PFSK-1 (cell line): ENCODE data around the gene KLF7.

ENCODE experiments used
- POLR2AphosphoS5 ChIP-seq: IDR thresholded peaks from 2 replicates; pipeline ENCODE4 v1.6.1; 2012; ENCODE audit warnings: low read depth, mild to moderate bottlenecking, control low read depth, low read length, moderate library complexity
- REST ChIP-seq, 2 experiments: IDR thresholded peaks; 2 replicates each; pipeline versions ENCODE4 v1.6.1 to v1.8.0; 2011 to 2012; ENCODE audit warnings: low read depth in 2 of 2, low read length in 2 of 2, control low read depth in 1 of 2, inconsistent platforms in 1 of 2, mild to moderate bottlenecking in 1 of 2, moderate library complexity in 1 of 2; ENCODE audit not compliant: insufficient read depth in 1 of 2
- TAF1 ChIP-seq: IDR thresholded peaks from 2 replicates; pipeline ENCODE4 v1.6.1; 2012; ENCODE audit warnings: low read length, control low read depth, borderline replicate concordance; ENCODE audit not compliant: insufficient read depth

GRCh38 chr2:207203056-207203455 is 37.3 kb upstream of the KLF7 start:
- no peak for TF ChIP-seq TAF1
- TF ChIP-seq REST (IDR thresholded peaks at IDR 0.05; ENCODE audit: insufficient read depth in 1 of 2, low read depth in 2 of 2, low read length in 2 of 2), result no peak
- TF ChIP-seq POLR2AphosphoS5, result no peak
